A172 (cell line): ENCODE data around the gene PTPRB. TPM values are rescaled to one million over a fixed set of nuclear protein-coding genes. Genes with fewer than 3 reads are reported as not detected.

ENCODE experiments used
- DNase-seq: peaks from one replicate; pipeline ENCODE4 v3.0.0-alpha.2; 2015; ENCODE audit warnings: low spot score
- total RNA-seq: library from RNA; depleted of rRNA; stranded (reverse); fragments of >200 nt; shearing (Covaris generic); gene quantifications from 2 replicates; pipeline ENCODE4 v1.2.3, GENCODE V29; 2014; rRNA removed

The PTPRB gene
- 2.3 and 3.5 TPM in 2 replicates for total RNA-seq

GRCh38 chr12:70637303-70638085 is at the start of gene PTPRB:
TSS of gene PTPRB (minus strand) at chr12:70637429. CDS start at chr12:70637395, 34 bp downstream.
- DNase-seq, result no peak

- no peak for DNase-seq
Observed at GRCh38 chr12:70686907-70687306, 49.7 kb upstream of the PTPRB start.

DNA sequence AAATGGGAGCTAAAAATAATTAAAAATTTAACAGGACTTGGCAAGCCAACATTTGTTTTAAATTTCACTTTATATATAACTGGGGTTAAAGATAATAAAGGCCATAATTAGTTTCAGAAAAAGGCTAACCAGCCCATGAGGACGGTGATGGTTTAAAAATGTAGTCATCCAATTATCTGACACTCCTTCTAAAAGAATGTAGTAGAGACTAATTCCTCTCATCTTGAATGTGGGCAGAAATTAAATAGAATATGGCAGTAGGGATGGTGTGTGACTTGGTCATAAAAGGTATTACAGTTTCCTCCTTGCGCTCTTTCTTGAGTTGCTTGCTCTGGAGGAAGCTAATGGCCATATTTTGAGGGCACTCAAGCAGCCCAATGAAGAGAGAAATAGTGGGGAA is 49.1 kb upstream of the PTPRB start:
- no peak for DNase-seq

DNA sequence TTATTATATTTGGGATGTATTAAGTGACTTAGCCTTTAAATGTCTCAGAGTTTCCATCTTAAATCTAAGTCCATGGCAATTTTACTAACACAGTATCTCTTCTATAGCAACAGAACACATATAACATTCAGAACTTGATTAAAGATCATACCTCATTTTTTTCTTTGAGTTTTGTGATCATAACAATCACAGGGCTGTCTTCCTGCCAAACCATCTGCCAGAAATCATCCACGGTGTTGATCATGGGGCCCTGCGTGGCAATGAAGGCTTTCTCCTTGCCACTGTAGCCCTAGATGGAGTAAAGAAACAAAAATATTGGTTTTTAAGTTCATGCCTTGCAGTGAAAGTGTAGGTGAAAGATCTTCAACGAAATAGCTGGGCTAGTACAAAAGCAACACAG is 46.7 kb upstream of the PTPRB start:
- DNase-seq, result no peak

- no peak for DNase-seq
Observed at GRCh38 chr12:70671698-70672097, 34.5 kb upstream of the PTPRB start.

DNA sequence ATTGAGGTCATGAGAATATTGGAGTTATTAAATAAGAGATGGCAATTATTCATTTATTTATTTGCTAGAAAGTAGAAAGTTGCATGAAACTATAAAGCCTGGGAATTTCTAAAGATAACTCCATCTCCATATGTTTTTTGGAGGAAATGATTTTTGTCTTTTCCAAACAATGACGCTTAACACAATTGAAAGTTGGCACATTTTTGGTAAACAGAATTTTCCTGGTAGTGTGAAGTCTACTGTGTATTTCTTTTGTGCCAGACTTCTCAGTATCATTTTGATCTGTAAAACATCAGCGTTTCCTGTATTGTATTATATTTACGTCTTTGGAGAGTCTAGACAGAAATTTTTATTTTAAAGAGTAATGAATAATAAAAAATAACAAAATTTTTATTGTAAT is 33.7 kb upstream of the PTPRB start:
- no peak for DNase-seq

GRCh38 chr12:70667253-70667652 is 30.0 kb upstream of the PTPRB start:
- no peak for DNase-seq

DNA sequence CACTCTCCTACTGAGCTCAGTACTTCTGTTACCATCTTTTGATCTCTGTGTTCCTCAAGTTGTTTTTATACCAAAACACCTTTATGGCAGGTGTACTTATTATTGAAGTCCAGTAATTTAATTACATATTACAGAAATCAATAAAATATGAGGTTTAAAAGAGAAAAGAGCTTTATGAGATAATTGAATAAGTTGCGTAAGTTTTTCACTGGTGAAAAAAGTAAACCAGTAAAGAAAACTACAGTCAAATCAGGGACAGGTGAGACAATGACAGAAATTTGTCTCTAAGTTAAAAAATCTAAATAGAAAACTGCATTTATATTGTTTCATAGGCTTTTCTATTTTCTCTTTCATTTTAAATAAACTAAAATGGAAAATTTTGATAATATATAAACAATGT is 29.1 kb upstream of the PTPRB start:
- DNase-seq, result no peak

DNA sequence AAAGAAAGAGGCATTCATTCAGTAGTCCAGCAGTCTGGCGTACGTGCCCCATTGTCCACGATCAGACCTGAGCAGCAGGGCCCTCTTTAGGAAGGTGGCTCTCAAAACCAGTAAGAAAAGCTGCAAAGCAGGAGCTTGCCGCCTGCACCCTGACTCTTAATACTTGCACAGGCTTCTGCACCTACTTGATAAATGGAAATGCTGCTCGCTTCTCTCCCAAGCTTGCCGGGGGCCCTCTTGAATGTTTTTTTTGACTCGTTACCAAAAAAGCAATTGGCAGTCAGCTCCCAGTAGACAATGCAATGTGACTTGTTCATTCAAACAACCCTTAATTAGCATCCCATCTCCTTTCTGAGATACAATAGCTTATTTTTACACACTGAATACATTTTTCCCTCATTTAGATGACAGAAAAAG is 27.2 kb upstream of the PTPRB start:
- peak; percentile 69 for DNase-seq

- peak; percentile 26 for DNase-seq
Observed at GRCh38 chr12:70663838-70664237, 26.6 kb upstream of the PTPRB start.

DNA sequence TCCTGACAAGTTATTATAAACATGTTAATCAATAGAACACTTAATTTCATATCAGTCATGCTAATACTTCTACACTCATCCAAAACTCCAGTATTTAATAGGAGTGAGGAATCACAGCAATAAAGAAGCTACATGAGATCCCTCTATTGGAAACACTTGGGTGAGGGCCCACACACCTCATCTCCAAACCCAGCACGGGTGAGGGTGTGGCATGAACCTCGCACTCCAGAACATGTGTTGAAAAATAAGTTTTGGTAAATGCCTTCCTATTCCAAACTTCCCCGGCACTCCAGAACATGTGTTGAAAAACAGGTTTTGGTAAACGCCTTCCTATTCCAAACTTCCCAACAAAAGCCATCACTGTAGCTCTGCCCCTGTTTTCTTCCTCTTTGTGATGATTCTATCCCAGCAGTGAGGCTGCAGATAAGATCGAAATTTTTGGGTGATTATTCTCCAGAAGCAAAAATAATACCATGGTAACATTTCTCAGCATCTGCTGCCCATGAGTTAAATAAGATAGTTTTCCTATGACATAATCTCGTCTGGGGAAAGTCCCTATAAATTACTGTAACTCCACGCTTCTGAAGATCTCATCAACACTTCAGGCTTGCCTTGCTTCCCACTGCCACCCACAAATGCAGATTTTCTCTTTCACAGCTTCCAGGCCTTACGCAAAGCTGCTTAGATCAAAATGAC is 24.4 kb upstream of the PTPRB start:
- DNase-seq, result peak; percentile 92

DNA sequence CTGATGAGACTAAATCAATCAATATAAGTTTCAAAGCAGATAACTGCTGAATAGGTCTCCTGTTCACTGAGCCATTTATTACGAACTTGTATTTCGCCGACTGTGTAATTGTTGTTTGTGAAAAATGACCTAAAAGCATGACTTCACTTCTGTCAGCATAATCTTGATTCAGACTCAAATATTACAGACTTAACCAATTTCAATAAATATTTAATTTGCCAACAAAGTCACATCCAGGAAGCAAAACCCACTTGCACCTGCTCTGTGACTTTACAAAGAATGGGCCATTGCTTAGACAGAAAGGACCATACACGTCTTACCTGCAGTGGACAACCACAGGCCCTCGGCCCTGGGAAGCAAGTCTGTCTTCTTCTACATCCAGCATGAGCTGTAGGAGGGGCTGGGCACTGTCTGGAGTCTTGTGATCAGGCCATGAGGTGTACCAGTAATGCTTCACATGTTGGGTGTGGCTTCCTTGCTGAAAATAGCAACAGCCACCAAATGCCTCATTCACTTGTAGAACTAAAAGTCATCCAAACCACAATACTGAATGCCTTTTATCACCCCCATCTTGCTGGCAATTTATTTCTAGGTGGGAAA is 23.5 kb upstream of the PTPRB start:
- DNase-seq, result peak; percentile 99

GRCh38 chr12:70660002-70660604 is 22.9 kb upstream of the PTPRB start:
- DNase-seq, result no peak

GRCh38 chr12:70659077-70659606 is 21.9 kb upstream of the PTPRB start:
- DNase-seq, result peak; percentile 35

- DNase-seq, result no peak
Observed at GRCh38 chr12:70657616-70658286, 20.5 kb upstream of the PTPRB start.

GRCh38 chr12:70652451-70652850 is 15.2 kb upstream of the PTPRB start:
- DNase-seq, result no peak

DNA sequence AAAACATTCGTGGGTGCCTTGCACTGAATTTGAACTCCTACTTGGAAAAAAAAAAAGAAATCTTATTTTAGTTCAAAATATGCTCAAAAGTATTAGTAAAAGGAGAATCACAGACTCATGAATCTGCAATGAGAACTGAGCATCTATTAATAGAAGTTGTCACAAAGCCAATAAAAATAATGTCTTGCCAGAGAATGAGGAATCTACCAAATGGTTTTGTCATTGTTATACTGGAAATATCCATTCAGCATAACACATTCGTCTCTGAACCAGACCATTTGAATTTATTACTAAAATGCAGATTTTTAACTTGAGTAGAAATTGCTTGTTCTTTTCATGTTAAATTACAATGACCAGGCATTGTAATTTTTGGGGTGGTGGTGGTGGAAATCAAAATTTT is 11.6 kb upstream of the PTPRB start:
- DNase-seq, result peak; percentile 79

DNA sequence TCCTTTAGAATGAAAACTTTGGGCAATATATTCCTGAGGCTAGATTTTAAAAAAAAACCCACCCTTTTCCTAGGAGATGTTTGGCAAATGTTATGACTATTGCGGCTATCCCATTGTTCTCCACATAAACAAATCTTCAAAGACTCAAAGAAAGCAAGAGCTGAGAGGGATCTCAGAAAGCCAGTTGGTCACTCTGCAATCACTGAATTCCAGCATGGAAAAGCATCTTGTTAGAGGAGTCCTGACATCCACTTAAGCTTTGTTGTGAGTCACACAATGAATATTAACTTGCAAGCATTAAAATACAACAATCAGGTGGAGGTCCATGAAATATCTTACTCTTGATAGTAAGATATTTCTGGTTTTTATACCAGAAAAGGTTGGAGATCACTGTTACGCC is 11.0 kb upstream of the PTPRB start:
- DNase-seq, result peak; percentile 61

- peak; percentile 70 for DNase-seq
Observed at GRCh38 chr12:70646850-70647249, 9.6 kb upstream of the PTPRB start.

DNA sequence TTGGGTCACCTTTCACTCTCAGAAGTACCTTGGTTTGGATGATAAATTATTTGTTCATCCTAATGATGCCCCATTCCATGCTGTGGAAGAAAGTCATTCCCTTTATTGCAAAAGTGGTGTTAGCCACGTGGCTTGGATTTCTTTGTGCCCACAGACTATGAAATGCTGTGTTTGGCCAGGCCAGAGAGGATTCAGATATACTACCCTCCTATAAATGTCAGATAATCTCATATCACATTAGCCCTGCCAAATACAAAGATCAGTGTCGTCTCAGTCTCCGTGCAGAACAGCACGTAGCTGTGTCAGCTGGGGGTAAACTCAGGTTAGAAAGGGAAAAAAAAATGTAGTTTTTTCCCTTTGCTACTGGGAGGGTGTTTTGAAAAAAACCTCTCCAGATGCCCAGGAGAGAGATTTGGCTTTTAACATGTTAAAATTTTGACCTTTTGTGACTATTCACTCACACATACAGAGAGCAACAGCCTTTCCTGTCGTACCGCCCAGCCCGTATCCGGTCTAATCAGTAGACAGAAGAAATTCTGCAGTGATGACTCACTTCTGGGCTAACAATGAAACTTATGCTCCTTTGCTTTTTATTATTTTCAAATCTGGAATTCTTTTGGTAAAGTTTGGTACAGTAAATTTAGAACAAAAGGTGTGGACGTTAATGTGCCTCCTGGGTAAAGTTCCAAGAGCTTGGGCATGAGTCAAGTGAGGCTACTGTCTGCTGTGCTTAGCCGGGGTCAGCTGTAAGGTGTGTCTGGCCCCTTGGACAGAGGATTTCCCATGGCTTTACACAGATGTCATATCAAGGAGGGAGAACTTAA is 8.5 kb upstream of the PTPRB start:
- DNase-seq, result peak; percentile 97

GRCh38 chr12:70644861-70645260 is 7.6 kb upstream of the PTPRB start:
- DNase-seq, result peak; percentile 39
